ENCODE data around the gene SNF8. TPM values are rescaled to one million over a fixed set of nuclear protein-coding genes. Genes with fewer than 3 reads are reported as not detected.

Gene SNF8
- total RNA-seq, 3 donors from 2014 or later (not counting 1 experiment from before 2014, with no cell fraction given) = 76.9 to 86.0 (median 78.3) TPM

- Mint-ChIP-seq H3K4me3 (peak overlapping the region; percentile 88), H3K27ac (peak overlapping the region; percentile 86 to 98), H3K36me3 (peaks cover 8% of the 10 kb centered on the region), H3K9me3 (no peaks in the 10 kb centered on the region), H3K4me1 (peaks cover 58 to 61% of the 10 kb centered on the region in 2 donors), H3K27me3 (ENCODE audit: low read depth in 2 of 2) (no peaks in the 10 kb centered on the region)
- H3K27me3 ChIP-seq (ENCODE audit: control insufficient read depth, insufficient read depth, low read length) = no peaks in the 10 kb centered on the region
- no peak overlapping the region for H3K4me3 ChIP-seq (ENCODE audit: low read length)
- intact Hi-C loops (cut with micrococcal nuclease) = no loop called here
- peaks cover 24% of the 10 kb centered on the region for H3K4me1 ChIP-seq (ENCODE audit: control insufficient read depth, insufficient read depth, low read length)
- H3K27ac ChIP-seq (ENCODE audit: low read length) = no peak overlapping the region
- peaks cover 13% of the 10 kb centered on the region for H3K36me3 ChIP-seq (ENCODE audit: control insufficient read depth, insufficient read depth, low read length)
- 70% methylated on average over 3 of the region's 4 CpGs for WGBS (ENCODE audit: insufficient coverage)
- DNase-seq (peak in 1 of 2 donors; percentile 33), ATAC-seq (no peak)
- H3K9me3 ChIP-seq (ENCODE audit: control insufficient read depth, insufficient read depth, low read length) = no peaks in the 10 kb centered on the region
- no peak for TF ChIP-seq CTCF (IDR thresholded peaks at IDR 0.05)
Measured at GRCh38 chr17:48909783-48910182, 34.9 kb downstream of the SNF8 start.

GRCh38 chr17:48908853-48909394 lies 35.7 kb downstream of the SNF8 start:
- peaks cover 49 to 54% of the 10 kb centered on the region in 2 donors for H3K4me1 Mint-ChIP-seq
- H3K4me3 Mint-ChIP-seq = peak overlapping the region; percentile 88
- peaks cover 2% of the 10 kb centered on the region for H3K36me3 Mint-ChIP-seq
- H3K27me3 Mint-ChIP-seq (ENCODE audit: low read depth in 2 of 2) = no peaks in the 10 kb centered on the region
- peaks cover 24% of the 10 kb centered on the region for H3K4me1 ChIP-seq (ENCODE audit: control insufficient read depth, insufficient read depth, low read length)
- peak overlapping the region; percentile 86 to 98 for H3K27ac Mint-ChIP-seq
- H3K9me3 ChIP-seq (ENCODE audit: control insufficient read depth, insufficient read depth, low read length) = no peaks in the 10 kb centered on the region
- intact Hi-C loops (cut with micrococcal nuclease) = loop anchor here (1.0 kb wide), 2 partner anchors 17 to 35 kb away; partner anchors contain the start of genes ATP5MC1 and SNF8
- H3K27ac ChIP-seq (ENCODE audit: low read length) = peak overlapping the region; percentile 73
- H3K27me3 ChIP-seq (ENCODE audit: control insufficient read depth, insufficient read depth, low read length) = no peaks in the 10 kb centered on the region
- peaks cover 13% of the 10 kb centered on the region for H3K36me3 ChIP-seq (ENCODE audit: control insufficient read depth, insufficient read depth, low read length)
- ATAC-seq (peak; percentile 36 to 56 (median 42)), DNase-seq (peak; percentile 52 to 86)
- no peaks in the 10 kb centered on the region for H3K9me3 Mint-ChIP-seq
- WGBS (ENCODE audit: insufficient coverage) = 1% methylated on average over 35 of the region's 36 CpGs
- no peak for TF ChIP-seq CTCF (IDR thresholded peaks at IDR 0.05)
- peak overlapping the region; percentile 53 for H3K4me3 ChIP-seq (ENCODE audit: low read length)

- Histone ChIP-seq H3K27ac (ENCODE audit: low read length) (peak within 1 kb of the TSS; percentile 92), H3K36me3 (ENCODE audit: control insufficient read depth, insufficient read depth, low read length) (peaks cover 10% of the 10 kb centered on the region), H3K4me1 (ENCODE audit: control insufficient read depth, insufficient read depth, low read length) (peaks cover 24% of the 10 kb centered on the region), H3K9me3 (ENCODE audit: control insufficient read depth, insufficient read depth, low read length) (no peaks in the 10 kb centered on the region), H3K4me3 (ENCODE audit: low read length) (peak within 1 kb of the TSS; percentile 53), H3K27me3 (ENCODE audit: control insufficient read depth, insufficient read depth, low read length) (no peaks in the 10 kb centered on the region)
- Mint-ChIP-seq H3K36me3 (no peaks in the 10 kb centered on the region), H3K4me3 (peak within 1 kb of the TSS; percentile 91), H3K9me3 (no peaks in the 10 kb centered on the region), H3K4me1 (peaks cover 45 to 49% of the 10 kb centered on the region in 2 donors), H3K27me3 (ENCODE audit: low read depth in 2 of 2) (no peaks in the 10 kb centered on the region), H3K27ac (peak within 1 kb of the TSS; percentile 86 to 98)
- under 1% methylated on average over 81 of the region's 81 CpGs for WGBS (ENCODE audit: insufficient coverage)
- peak; percentile 86 to 96 (median 88) for ATAC-seq
- peak; percentile 78 to 95 for DNase-seq
- intact Hi-C loops (cut with micrococcal nuclease) = loop anchor here (1.0 kb wide), 2 partner anchors 16 to 36 kb away; partner anchors contain the start of genes ATP5MC1 and SNF8
- no peak for TF ChIP-seq CTCF (IDR thresholded peaks at IDR 0.05)
Measured at GRCh38 chr17:48908047-48908843, 36.4 kb downstream of the SNF8 start, which contains the start of gene UBE2Z. Gene UBE2Z (plus strand): TSS chr17:48908407. CDS start chr17:48908504, 97 bp downstream.
